Spleen (tissue), 11 donors: ENCODE data around the gene SLC22A1. TPM values are rescaled to one million over a fixed set of nuclear protein-coding genes. Genes with fewer than 3 reads are reported as not detected.
"Not testable (repeated sequence)": the region's sequence is repeated elsewhere in the genome, so short reads cannot be mapped to it uniquely, and the experiment has no call there.

Source experiments
- DNase-seq: peaks from one replicate; pipeline ENCODE4 v3.0.0-alpha.2; 2020
- H3K27ac ChIP-seq, 8 donors: fragments of 200-600 bp; sonication (generic) in 7 of 8; 1 replicate in 4 of 8; 2 replicates in 4 of 8; pipeline versions ENCODE4 v1.5.0 to v1.8.0; 2016 to 2021; ENCODE audit warnings: inconsistent platforms in 4 of 8, mild to moderate bottlenecking in 4 of 8, moderate library complexity in 1 of 8
- H3K27me3 ChIP-seq, 7 donors: fragments of 200-600 bp; sonication (generic) in 6 of 7; replicated peaks in 1 of 7; 1 replicate in 4 of 7; 2 replicates in 3 of 7; pipeline versions ENCODE4 v1.5.0 to v1.8.0; 2016 to 2021; ENCODE audit warnings: inconsistent platforms in 3 of 7, mild to moderate bottlenecking in 1 of 7
- H3K36me3 ChIP-seq, 6 donors: fragments of 200-600 bp; sonication (generic) in 5 of 6; 1 replicate in 4 of 6; 2 replicates in 2 of 6; pipeline versions ENCODE4 v1.5.0 to v1.8.0; 2016 to 2021; ENCODE audit warnings: inconsistent platforms in 2 of 6
- H3K4me1 ChIP-seq, 6 donors: fragments of 200-600 bp; sonication (generic) in 5 of 6; 1 replicate in 3 of 6; 2 replicates in 3 of 6; pipeline versions ENCODE4 v1.5.0 to v1.8.0; 2016 to 2021; ENCODE audit warnings: inconsistent platforms in 3 of 6
- H3K4me3 ChIP-seq, 8 donors: fragments of 200-600 bp; sonication (generic) in 7 of 8; 1 replicate in 4 of 8; 2 replicates in 4 of 8; pipeline versions ENCODE4 v1.5.0 to v1.8.0; 2016 to 2021; ENCODE audit warnings: inconsistent platforms in 4 of 8, mild to moderate bottlenecking in 4 of 8, moderate library complexity in 2 of 8
- H3K9me3 ChIP-seq, 8 donors: fragments of 200-600 bp; sonication (generic) in 7 of 8; 1 replicate in 4 of 8; 2 replicates in 4 of 8; pipeline versions ENCODE4 v1.5.0 to v1.8.0; 2016 to 2021; ENCODE audit warnings: inconsistent platforms in 4 of 8
- POLR2A ChIP-seq, 3 donors: fragments of 450-650 bp; IDR thresholded peaks; one replicate each; pipeline ENCODE4 v1.5.1; 2017; ENCODE audit warnings: antibody characterized with exemption in 3 of 3, mild to moderate bottlenecking in 1 of 3
- POLR2AphosphoS5 ChIP-seq, 3 donors: sonication (generic); formaldehyde crosslinking; IDR thresholded peaks; one replicate each; pipeline ENCODE4 v1.5.1; 2017; ENCODE audit warnings: antibody characterized with exemption in 3 of 3
- WGBS, 5 donors: extraction: QIAGEN DNeasy Blood & Tissue Kit in 3 of 5; methylation state at CpG; one replicate each; pipeline versions ENCODE4 v1.1.5 to v1.1.7; 2013 to 2018; 5-methylcytosine and 5-hydroxymethylcytosine counted together
- intact Hi-C: fragments of 100-400 bp; cut with DNase I; formaldehyde crosslinking; loops from one replicate; pipeline ENCODE4 v1.15.0; 2023; ENCODE audit warnings: low total_unique reads
- polyA plus RNA-seq, 3 donors: library from polyadenylated mRNA; stranded (reverse); fragments of 200-250 nt; gene quantifications; one replicate each; pipeline ENCODE4 v1.2.1, GENCODE V29; 2013
- total RNA-seq, 7 donors: library from RNA; depleted of rRNA in 3 of 7; stranded (reverse); fragments of >200 nt in 3 of 7; fragmentation: NEBNext Ultra II Directional in 4 of 7; extraction: Animal tissue kit (Norgen Biotek cat#: 25700) in 4 of 7; gene quantifications; one replicate each; pipeline versions ENCODE4 v1.1.0 to v1.2.1, GENCODE V29; 2016 to 2021
- TF ChIP-seq, protein P1 (sequence below), 11 experiments: fragments of 200-600 bp in 7 of 11; fragments of 450-650 bp in 4 of 11; sonication (generic) in 4 of 11; IDR thresholded peaks in 8 of 11; conservative IDR thresholded peaks in 3 of 11; 1 replicate in 7 of 11; 2 replicates in 4 of 11; pipeline versions ENCODE4 v1.4.0 to v1.8.0; 2016 to 2021; ENCODE audit warnings: antibody characterized with exemption in 11 of 11, inconsistent platforms in 4 of 11, mild to moderate bottlenecking in 1 of 11
- donor health status: healthy with polysubstance abuse.
- donor health status: DM: no; HTN: no; CAD: no; lungs with moderate emphysema.
- donor health status: DM: no; HTN: no; CAD: no.
- donor health status: Bipolar disorder and iron deficiency.
- donor health status: healthy.
- donor health status: DM: no; HTN: no; CAD: no.
- donor health status: DM: yes; HTN: yes; CAD: no.

The SLC22A1 gene
- total and polyA plus RNA-seq, 10 donors, result 0.23 to 6.1 (median 3.9) TPM

DNA sequence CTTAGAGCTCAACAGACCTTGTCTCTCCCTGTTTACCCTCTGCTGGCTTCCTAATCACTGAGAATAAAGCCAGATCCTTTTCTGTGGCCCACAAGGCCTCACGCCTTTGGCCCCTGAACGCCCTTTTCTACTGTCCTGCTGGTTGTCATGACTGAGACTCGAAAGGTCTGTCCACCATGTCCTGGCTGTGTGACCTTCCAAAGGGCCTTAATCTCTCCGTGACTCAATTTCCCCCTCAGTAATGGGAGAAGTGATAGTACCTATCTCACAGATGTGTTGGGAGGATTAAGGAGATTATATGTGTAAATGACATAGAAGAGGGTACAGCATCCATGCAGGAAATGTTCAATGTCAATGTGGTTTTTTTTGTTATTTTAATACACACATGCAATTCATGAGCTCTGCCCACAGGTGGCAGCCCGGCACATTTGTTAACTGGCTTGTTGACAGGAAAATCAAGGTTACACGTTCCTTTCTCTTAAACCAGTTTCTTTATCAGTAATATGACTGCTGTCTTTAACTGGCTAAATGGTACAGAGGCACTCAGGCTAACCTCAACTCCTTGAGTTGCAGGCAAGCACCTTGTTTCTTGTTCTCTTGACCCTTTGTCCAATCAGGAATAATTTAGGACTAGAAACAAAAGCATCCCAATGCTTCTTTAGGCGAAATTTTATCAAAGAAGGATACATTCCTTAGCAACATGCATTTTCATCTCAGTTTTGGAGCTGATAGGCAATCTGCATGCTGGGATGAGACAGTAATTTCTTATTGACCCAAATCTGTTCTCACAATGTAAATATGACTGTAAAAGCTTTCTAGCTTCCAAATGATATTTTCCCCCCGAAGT, 16.6 kb downstream of the SLC22A1 start:
- no peaks in the 10 kb centered on the region for H3K9me3 ChIP-seq
- TF ChIP-seq, protein P1, sequence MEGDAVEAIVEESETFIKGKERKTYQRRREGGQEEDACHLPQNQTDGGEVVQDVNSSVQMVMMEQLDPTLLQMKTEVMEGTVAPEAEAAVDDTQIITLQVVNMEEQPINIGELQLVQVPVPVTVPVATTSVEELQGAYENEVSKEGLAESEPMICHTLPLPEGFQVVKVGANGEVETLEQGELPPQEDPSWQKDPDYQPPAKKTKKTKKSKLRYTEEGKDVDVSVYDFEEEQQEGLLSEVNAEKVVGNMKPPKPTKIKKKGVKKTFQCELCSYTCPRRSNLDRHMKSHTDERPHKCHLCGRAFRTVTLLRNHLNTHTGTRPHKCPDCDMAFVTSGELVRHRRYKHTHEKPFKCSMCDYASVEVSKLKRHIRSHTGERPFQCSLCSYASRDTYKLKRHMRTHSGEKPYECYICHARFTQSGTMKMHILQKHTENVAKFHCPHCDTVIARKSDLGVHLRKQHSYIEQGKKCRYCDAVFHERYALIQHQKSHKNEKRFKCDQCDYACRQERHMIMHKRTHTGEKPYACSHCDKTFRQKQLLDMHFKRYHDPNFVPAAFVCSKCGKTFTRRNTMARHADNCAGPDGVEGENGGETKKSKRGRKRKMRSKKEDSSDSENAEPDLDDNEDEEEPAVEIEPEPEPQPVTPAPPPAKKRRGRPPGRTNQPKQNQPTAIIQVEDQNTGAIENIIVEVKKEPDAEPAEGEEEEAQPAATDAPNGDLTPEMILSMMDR (IDR thresholded peaks at IDR 0.05 in 8 of 11, conservative IDR thresholded peaks at IDR 0.05 in 3 of 11), result peak; percentile 42 to 77 (median 68)
- TF ChIP-seq POLR2A (IDR thresholded peaks at IDR 0.05), result no peak
- no peak overlapping the region for H3K27ac ChIP-seq
- H3K4me3 ChIP-seq, result no peak overlapping the region
- intact Hi-C loops, result loop anchor here (5.0 to 10.0 kb wide), 2 partner anchors 319 to 397 kb away; no protein-coding TSS in a partner anchor
- 54 to 62% (median 56%) methylated on average over 8 of the region's 8 CpGs for WGBS, 5 donors
- no peak for DNase-seq
- H3K4me1 ChIP-seq, result peaks cover 0 to 7% (median 3%) of the 10 kb centered on the region in 6 donors
- peaks cover 0 to 7% (median 0%) of the 10 kb centered on the region in 6 donors for H3K36me3 ChIP-seq
- no peaks in the 10 kb centered on the region for H3K27me3 ChIP-seq

DNA sequence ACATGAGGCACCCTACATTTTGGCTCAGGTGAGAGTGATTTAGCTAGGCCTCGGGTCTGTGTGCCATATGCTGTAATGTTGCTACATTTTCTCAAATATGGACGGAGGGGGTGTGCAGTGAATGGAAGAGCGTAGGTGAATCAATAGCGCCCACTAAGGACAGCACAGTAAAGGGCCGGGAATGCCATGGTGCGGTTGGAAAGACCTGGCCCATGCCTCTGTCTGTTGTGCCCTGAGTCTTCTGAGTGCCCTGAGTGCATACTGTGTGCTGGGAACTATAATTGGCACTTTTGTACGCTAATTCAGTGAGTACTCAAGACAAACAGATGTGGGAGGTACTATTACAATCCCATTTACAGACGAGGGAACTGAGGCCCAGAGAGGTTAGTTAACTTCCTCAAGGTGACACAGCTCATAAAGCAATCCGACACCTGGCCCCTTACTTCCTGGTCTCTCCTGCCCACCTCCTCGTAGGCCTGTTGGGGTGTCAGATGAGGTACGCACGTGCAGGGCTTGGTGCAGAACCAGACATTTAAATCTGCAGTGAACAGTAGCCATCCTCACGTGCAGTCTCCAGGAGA, 17.3 kb downstream of the SLC22A1 start:
- intact Hi-C loops, result loop anchor here (5.0 to 10.0 kb wide), 2 partner anchors 318 to 396 kb away; no protein-coding TSS in a partner anchor
- no peak overlapping the region for H3K4me3 ChIP-seq
- H3K27me3 ChIP-seq, result no peaks in the 10 kb centered on the region
- peaks cover 0 to 7% (median 3%) of the 10 kb centered on the region in 6 donors for H3K4me1 ChIP-seq
- 83 to 90% (median 84%) methylated on average over 13 of the region's 13 CpGs for WGBS, 5 donors
- TF ChIP-seq, protein P1 (IDR thresholded peaks at IDR 0.05 in 8 of 11, conservative IDR thresholded peaks at IDR 0.05 in 3 of 11), result no peak
- TF ChIP-seq POLR2A (IDR thresholded peaks at IDR 0.05), result no peak
- H3K27ac ChIP-seq, result no peak overlapping the region
- no peaks in the 10 kb centered on the region for H3K9me3 ChIP-seq
- DNase-seq, result no peak
- H3K36me3 ChIP-seq, result peaks cover 0 to 9% (median 0%) of the 10 kb centered on the region in 6 donors

DNA sequence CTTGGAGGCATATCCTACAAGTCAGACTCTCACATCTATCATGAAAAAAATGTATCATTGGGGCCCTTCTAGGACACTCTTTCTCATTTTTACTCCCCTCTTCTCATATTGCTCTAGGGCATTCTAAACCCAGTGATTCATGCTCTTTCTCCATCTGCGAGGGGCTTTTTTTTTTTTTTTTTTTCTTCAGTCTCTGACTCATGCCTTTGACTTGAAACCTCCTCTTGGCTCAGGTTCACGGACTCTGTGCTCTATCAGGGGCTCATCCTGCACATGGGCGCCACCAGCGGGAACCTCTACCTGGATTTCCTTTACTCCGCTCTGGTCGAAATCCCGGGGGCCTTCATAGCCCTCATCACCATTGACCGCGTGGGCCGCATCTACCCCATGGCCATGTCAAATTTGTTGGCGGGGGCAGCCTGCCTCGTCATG, 17.8 kb downstream of the SLC22A1 start:
- TF ChIP-seq POLR2AphosphoS5 (IDR thresholded peaks at IDR 0.05), result no peak
- no peak for TF ChIP-seq POLR2A (IDR thresholded peaks at IDR 0.05)
- TF ChIP-seq, protein P1 (IDR thresholded peaks at IDR 0.05 in 8 of 11, conservative IDR thresholded peaks at IDR 0.05 in 3 of 11), result no peak
- intact Hi-C loops, result loop anchor here (5.0 to 10.0 kb wide), 2 partner anchors 318 to 395 kb away; no protein-coding TSS in a partner anchor

DNA sequence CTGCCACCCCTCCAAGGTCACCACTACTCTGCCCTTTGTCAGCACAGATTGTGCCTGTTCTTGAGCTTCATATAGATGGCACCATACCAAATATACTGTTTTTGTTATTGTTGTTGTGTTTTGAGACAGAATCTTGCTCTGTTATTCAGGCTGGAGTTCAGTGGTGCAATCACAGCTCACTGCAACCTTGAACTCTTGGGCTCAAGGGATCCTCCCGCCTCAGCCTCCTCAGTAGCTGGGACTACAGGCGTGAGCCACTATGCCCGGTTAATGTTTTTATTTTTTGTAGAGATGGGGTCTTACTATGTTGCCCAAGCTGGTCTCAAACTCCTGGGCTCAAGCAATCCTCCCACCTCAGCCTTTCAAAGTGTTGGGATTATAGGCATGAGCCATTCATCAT, 18.9 kb downstream of the SLC22A1 start:
- H3K36me3 ChIP-seq, H3K4me3 ChIP-seq, H3K27ac ChIP-seq, DNase-seq, intact Hi-C loops, H3K9me3 ChIP-seq, H3K27me3 ChIP-seq, H3K4me1 ChIP-seq: not testable (repeated sequence)
- WGBS, 5 donors, result 77 to 93% (median 83%) methylated on average over 3 of the region's 3 CpGs

More for the DNA sequence above, 17.8 kb downstream of the SLC22A1 start:
- H3K4me1 ChIP-seq, result peaks cover 0 to 7% (median 3%) of the 10 kb centered on the region in 6 donors
- H3K36me3 ChIP-seq, result peaks cover 0 to 7% (median 0%) of the 10 kb centered on the region in 6 donors
- no peaks in the 10 kb centered on the region for H3K27me3 ChIP-seq
- no peaks in the 10 kb centered on the region for H3K9me3 ChIP-seq
- DNase-seq, result no peak
- H3K27ac ChIP-seq, result no peak overlapping the region
- WGBS, 5 donors, result 88 to 92% (median 90%) methylated on average over 12 of the region's 12 CpGs
- no peak overlapping the region for H3K4me3 ChIP-seq
